GM19467 (cell line): ENCODE data around the gene TIAM1.

ENCODE experiments used
- ATAC-seq: cut with Tn5 transposase; IDR thresholded peaks from one replicate; pipeline ENCODE4 v1.9.1; 2021; ENCODE audit warnings: mild to moderate bottlenecking, moderate library complexity; ENCODE audit not compliant: unreplicated experiment

Gene TIAM1

DNA sequence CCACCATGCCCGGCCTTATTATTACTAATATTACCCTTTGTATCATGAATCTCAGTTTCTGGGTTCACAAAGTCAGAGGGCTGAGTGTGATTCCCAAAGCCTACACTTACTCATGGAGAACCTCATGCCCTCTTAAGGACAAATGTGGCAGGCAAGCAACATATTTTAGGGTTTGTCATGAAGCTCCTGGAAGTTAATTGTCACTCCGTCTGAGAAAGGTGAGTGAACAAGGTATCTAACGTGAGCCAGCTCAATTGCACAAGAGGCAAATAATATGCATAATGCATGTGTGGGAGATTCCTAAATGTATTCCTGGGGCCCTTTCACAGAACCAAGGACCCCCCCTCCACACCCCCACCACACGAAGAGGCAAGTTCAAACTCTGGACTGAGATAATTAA is 10.1 kb upstream of the TIAM1 start:
- ATAC-seq = no peak

DNA sequence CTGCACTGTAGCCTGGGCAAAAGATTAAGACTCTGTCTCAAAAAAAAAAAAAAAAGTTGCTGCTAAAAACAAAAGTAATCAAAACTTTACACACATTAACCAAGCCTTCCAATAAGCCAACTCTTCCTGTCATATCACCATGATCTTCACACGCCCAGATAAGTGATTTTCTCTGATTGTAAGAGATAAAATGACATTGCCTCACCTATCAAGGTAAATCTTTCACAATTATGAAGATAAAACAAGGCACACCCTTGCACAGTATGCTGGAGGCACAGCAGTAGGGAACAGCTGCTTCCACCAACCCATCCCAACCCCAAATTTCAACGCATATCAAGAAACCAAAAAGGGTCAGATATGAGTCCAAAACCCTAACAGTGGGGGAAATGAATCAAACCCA is 8.8 kb upstream of the TIAM1 start:
- ATAC-seq = no peak

DNA sequence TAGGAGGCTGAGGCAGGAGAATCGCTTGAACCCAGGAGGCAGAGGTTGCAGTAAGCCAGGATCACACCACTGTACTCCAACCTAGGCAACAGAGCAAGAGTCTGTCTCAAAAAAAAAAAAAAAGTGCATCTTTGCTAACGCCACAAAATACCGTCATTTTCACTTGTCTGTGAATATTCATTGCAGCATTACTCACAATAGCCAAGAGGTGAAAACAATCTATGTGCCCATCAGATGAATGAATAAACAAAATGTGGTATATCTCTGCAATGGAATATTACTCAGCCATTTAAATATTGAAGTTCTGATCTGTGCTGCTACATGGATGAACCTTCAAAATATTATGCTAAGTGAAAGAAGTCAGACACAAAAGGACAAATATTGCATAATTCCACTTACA is 7.9 kb upstream of the TIAM1 start:
- no peak for ATAC-seq

DNA sequence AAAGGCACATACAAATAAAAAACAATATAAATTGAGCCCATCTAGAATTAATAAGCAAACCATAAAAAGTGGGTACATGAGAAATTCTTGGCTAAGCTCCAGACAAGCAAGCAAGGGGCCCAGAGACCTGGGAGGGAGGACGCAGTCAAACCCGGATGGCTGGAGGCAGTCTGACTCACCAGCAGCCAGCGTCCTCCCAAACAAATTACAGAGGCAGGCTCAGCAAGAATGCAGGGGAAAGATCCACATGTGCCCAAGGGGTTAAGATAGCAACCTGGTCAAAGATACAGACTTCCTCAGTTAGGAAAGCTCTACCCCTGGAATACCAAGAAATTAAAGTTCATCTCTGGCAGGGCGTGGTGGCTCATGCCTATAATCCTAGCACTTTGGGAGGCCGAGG is 7.4 kb upstream of the TIAM1 start:
- ATAC-seq = no peak

DNA sequence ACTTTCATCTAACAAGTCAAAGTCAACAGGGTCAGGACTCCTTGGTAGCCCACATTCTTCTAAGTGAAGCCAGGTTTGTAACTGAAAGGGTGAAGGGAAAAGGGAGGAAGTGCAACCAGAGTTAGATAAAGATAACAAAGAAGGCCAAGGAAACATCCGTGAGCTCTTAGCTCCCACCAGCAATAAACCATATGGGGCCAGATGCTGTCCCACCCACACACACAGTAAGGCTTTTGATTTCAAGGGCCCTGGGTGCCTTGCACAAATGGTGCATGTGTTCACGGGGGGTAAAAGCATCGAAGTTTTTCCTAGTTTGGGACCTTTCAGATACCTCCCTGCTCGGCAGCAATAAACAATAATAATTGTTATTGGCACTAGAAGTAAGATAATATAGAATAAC is 5.1 kb upstream of the TIAM1 start:
- no peak for ATAC-seq

DNA sequence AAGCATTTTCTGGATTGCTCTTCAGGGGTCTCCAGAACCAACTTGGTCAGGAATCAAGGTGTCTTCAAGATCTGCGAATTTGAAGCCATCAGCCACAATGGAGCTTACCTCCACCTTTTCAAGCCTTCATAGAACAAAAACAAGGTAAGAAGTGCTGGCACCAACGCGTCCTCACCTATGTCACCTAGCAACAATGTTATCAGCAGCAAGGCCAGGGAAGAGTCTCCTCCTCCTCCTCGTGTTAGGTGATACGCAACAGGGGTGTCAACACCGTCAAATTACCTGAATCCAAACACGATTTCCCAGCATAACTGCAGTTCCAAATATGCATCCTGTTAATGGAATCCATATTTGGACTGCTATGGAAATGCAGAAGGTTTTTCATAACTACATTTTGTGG is 4.1 kb upstream of the TIAM1 start:
- ATAC-seq = no peak

DNA sequence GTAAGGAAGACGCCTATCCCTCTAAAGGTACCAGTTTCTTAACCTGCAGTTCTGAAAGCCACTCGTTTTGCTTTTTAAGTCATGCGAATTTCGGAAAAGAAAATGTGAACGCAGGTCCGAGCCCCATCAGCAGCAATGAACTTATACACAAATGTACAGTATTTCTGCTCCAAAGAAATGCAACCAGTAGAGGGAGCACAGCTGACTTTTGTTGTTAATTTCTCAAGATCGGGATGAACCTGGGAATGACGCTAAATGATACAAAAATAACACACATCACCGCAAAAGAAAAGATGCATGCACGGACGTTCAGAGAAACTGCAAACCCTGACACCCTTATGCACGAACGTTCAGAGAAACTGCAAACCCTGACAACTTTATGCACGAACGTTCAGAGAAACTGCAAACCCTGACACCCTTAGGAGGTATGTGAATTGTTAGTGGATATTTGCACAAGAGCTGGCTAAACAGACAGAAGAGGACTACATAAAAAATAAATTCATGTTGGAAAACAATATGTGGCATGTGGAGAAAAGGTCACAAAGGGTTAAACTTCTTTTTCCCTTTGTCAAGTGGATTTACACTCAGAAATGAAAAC is 3.5 kb upstream of the TIAM1 start:
- no peak for ATAC-seq

DNA sequence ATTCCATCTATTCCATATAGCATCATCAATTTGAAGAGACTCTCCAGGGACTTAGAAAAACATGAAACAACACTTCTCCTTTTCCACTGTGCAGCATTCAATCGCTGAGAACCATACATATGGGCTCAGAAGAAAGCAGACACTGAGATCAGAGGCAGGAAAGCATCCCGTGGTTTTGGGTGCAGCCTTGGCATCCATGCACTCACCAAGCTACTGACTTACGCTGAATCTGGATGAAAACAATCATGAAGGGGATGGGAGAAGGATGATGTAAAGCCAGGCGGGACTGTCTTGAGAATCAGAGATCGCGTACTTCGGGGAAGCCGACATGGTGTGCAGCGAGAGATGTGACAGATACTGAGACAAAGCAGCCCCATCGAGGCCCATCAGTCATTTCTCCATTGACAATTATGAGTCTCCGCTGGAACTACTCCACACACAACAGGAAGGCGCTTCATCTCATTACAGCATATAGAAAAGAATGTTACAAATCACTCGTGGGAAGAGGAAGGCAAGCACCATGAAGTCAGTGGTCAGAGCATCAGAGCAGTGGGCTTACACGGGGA is 2.3 kb upstream of the TIAM1 start:
- ATAC-seq = no peak

DNA sequence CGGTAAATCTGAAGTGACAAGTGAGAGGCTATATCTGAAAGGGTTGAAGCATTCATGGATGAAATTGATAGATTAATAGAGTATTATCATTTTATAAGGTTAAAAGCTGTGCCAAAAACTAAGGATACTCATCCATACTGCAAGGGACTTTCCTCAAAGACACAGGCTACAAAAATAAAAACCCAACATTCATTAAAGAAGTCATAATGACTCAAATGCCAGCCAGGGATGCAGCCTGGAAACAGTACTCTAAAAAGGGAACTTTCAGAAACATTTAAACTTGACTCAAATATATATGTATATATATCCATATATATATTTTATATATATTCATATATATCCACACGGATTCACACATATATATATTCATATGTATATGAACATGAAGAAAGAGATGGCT is 1.1 kb upstream of the TIAM1 start:
- ATAC-seq = no peak

DNA sequence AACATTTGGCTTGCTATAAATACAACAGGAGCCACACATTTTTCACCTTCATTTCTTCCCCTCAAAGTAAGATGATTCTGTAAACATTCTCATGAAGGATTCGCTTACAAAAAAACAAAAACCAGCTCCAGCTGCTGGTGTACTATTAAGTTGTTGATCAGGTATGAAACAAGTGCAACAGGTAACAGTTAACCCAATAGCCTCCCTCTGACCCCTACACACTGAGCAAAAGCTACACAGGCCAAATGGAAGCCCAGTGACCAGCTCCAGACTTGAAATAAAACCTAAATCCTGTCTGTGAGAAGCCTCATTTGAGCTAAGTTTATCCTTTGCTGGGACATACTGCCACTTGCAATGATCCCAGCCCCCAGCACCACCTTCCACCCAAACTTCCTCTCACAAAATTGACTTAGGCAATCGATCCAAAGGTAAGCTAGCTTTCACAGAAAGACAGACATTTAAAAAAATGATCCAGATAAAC is 991 bp downstream of the TIAM1 start:
- ATAC-seq = no peak

DNA sequence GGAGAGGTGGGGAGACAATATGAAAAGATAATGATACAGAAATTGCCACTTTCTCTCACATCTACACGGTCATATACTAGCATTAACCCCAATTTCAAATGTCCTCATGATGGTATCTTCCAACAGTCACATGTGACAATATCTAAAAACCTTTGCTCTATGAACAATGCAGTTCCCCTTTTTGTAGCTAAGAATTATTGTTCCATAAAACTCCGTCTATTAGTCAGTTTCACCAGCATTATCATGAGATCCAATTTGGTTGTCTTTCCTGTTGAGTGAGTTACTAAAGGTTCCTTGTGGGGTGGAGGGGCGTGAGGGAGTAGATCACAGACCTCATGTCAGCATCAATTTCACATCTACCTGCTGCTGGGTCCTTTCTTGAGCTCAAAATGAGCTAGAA is 1.7 kb downstream of the TIAM1 start:
- no peak for ATAC-seq

DNA sequence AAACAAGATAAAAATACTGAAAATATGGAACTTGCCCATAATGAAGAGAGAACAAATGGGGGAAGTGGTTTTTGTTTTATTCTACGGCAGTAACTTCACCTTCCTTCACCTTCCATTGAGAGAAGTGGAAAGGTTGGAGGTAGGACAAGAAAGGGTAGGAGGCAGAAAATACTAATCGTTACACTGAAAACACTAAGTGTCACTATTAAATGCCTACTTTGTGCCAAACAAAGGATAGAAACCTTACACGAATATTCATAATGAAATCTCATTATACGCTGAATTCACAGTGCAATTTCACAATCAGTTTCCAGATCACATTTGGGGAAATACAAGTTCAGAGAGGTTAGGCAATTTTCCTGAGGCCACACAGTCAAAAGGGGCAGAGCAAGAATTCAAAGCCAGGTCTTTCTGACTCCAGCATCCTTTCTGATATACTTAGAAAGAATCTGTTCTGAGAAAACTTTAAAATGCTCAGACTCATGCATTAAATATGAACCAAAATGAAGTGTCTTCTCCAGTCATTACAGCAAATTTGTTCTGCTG is 3.0 kb downstream of the TIAM1 start:
- no peak for ATAC-seq

DNA sequence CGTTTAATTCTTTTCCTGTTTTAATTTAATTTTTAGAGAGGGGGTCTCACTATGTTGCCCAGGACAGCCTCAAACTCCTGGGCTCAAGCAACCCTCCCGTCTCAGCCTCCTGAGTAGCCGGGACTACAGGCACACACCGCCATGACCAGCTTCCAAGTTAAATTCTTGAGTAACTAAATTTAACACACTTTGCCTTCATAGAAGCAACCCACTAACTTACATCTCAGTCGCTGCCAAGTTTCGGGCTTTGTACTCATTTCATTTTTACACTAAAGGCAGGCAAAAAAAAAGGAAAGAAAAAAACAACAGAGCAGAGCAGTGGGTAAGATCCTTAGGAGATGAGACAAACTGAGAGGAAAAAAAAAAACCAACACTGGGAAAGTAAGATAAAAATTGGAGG is 3.5 kb downstream of the TIAM1 start:
- ATAC-seq = no peak

DNA sequence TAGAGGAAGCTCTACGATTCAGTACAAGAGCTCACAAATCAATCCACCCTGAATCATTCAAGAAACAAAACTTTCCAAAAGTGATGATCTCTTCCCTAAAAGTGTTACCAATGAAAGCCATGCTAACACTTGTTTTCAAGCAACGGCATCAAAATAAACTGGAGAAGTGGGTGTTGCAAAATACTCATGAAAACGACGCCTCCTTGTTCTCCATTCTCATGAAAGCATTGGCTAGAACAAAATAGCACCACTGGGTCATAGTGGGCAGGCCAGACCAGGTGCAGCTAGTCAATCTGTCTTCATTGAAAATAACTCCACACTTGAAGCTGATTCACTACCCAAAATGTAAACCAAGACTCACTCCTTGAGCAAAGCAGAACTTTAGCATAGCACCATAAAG is 4.3 kb downstream of the TIAM1 start:
- ATAC-seq = no peak

DNA sequence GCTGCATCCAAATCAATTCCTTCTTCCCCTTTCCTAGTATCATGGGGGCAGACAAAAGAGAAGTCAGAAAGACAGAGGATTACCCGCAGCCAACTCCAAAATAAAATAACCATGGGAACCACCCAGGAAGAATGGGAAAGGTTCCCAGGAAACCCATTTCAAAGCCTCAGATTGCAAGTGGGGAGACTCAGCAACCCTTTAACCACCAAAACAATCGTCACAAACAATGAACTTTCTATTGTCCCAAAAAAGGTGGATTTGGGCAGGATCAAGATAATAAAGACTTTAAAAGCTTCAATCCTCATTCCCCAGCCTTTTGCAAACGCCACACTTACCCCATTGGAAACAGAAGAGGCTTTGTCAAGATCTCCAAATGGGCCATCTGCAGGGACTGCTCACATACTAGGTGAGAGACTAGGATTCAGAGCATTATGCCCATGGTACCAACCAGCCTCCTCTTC is 5.1 kb downstream of the TIAM1 start:
- no peak for ATAC-seq

DNA sequence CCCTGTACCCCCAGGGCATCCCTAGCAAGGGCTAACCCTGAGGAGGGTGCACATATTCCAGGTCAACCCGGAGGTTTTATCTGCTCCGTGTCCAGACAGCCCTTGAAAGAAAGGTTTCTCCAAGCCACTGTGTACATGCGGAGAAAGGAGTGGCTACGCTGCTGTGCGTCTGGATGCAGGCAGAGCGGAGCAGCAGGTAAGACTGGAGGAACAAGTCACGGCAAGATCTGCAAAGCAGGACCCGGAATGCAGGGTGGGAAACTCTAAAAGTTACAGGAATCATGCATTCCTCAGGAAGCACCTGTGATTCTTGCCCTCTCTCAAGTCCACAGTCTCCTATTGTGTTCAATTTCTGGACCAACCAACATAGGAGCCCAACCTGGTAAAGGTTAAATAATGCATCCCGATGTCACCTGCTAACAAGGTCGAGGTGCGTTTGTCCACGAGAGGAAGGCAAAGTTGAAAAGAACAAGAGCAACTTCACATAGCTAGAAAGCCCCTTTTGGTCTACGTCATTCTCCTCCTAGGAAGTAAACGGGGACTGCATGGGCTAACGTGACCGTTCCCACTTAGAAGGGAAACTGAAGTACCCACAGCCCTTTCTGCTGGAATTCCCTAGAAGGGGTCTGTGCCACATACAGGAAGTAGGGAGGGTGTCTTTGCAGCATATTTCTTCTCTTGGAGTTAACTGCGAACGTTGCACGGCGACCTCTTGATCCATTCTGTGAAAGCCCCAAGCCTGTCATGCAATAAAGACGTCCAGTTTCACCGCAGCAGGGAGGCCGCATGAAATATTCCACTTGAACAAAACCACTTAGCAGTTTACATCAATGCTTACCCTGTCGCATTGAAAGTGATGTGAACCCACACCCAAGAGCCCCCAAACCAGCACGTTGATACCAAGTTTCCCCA is 5.8 kb downstream of the TIAM1 start:
- ATAC-seq = no peak

DNA sequence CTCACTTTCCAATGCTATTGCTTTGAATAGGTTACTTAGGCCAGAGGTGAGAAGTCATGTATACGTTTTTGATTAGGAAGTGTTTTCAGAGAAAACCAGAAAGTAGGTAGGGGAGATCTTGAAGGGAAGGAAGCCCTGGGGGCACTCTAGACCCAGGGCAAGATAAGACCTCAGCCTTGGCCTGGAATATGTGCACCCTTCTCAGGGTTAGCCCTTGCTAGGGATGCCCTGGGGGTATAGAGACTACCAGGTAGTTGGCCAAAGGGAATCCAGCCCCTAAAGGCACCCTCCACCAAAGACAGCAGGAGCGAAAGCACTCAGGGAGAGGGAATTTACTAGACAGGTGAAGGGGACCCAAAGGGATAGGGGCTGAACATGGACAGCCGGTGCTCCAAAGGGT is 7.0 kb downstream of the TIAM1 start:
- no peak for ATAC-seq

DNA sequence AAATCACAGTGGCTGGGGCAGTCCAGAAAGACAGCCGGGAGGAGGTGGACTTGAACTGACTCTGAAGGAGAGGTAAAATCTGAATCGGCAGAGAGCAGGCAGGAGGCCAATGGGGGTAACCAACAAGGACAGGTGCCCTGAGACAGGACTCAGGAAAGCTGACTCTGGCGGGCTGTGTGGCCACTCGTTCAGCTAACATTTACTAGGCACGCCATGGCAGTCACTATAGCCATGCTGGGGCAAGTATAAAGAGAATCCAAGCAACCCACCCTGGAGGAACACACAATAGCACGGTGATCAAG is 7.4 kb downstream of the TIAM1 start:
- ATAC-seq = no peak

DNA sequence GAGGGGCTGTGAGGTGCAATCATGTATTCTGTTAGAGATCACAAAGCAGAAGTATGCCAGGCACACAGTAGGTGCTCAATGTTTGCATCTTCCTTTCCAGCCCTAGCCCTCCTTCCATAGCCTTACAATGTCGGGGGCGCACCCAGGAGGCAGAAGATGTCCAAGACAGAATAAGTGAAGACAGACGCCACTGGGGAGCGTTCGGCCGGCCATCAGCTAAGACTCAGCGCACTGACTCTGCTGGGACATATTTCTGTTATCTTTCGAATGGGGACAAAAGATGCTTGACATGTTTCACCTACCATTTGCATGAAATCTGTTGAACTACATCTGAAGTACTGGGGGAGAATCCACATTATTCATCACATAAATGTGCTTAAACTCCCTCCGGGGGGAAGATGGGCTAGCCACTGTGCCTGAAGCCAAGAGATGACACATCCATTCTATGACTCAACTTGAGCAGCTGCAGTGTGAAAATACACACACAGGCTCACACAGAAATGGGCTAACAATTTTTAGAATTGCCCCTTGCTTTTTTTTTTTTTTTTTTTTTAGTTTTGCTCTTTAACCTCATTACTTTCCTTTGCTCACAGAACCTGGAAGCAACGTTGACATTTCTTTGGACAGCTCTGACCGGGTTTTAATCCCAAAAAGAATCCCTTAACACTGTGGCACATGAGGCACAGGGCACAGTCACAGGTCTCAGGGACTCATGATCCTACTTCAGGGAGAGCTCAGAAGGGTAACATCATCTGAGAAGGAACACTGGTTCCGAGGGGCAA is 7.9 kb downstream of the TIAM1 start:
- no peak for ATAC-seq

DNA sequence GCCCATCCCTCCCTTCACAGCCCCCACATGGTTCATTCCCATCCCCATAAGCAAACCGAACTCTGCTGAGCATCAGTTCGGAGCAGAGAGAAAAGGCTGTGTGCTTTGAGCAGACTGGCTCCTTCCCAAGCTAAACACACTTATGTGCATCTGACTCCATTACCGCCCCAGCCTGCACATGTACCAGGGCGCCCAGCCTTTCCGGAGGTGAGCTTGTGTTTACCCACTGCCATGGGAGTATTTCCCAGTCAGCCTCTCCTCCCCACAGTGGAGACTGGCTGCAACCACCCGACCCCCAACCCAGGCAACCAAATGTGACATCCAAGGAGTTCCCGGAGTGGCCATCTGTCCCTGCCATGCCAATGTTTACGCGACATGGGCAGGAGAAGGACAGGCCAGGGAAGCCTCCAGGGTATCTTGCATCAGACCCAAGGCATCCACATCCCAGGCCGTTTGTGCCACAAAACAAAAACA is 9.4 kb downstream of the TIAM1 start:
- no peak for ATAC-seq

DNA sequence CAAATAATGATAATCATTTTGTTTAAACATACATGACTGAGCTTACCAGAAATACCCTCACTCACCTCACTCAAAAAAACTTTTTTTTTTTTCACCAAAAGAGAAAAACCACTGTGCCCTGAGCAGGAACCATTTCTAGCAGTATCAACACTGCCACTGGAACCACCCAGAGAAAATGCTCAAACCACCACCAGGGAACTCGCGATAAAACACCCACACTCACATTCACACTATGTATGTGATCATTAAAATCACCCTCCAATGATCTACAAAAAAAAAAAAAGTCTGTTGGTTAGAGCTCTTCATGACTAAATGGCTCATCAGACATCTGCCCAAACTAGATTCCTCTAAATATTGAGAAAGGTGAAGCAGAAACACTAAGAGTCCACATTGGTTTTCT is 11.5 kb downstream of the TIAM1 start:
- ATAC-seq = no peak
